SK-N-SH (cell line): Measurements from ENCODE around the gene SH3PXD2B. TPM values are rescaled to one million over a fixed set of nuclear protein-coding genes. Genes with fewer than 3 reads are reported as not detected.

Source experiments
- CTCF ChIA-PET: fragments of 300-600, 350-600 bp; formaldehyde crosslinking; extraction: SDS; loops from one replicate; lab custom pipeline; 2021; lab: Yijun Ruan, JAX
- POLR2A ChIA-PET: fragments of 350-600 bp; sonication (Branson Sonifier 250); formaldehyde crosslinking; extraction: SDS; loops from one replicate; lab custom pipeline; 2020; ENCODE audit warnings: antibody characterized with exemption, inconsistent platforms; lab: Yijun Ruan, JAX
- DNase-seq: peaks from one replicate; pipeline ENCODE4 v3.0.0; 2012
- H2AFZ ChIP-seq: fragments of 200-600 bp; sonication (generic); 2 replicates; pipeline ENCODE4 v1.8.1; 2016; ENCODE audit warnings: antibody characterized with exemption, mild to moderate bottlenecking, low read depth
- H3F3A ChIP-seq: fragments of 200-600 bp; sonication (generic); replicated peaks from 2 replicates; pipeline ENCODE3; 2016; ENCODE audit warnings: antibody characterized with exemption, mild to moderate bottlenecking; ENCODE audit not compliant: insufficient read depth
- H3K27ac ChIP-seq, 2 experiments: fragments of 200-500 bp in 1 of 2; fragments of 200-600 bp in 1 of 2; sonication (Bioruptor generic) in 1 of 2; sonication (generic), shearing (Covaris generic) in 1 of 2; 2 replicates each; pipeline versions ENCODE4 v1.5.1 to v1.6.1; 2014 to 2016; ENCODE audit warnings: low read depth in 2 of 2, inconsistent platforms in 1 of 2, low read length in 1 of 2, mild to moderate bottlenecking in 1 of 2, mixed read lengths in 1 of 2
- H3K27me3 ChIP-seq: fragments of 200-600 bp; sonication (generic), shearing (Covaris generic); 2 replicates; pipeline ENCODE4 v1.6.1; 2016; ENCODE audit warnings: mixed run types; ENCODE audit not compliant: insufficient read depth
- H3K36me3 ChIP-seq, 2 experiments: fragments of 200-500 bp in 1 of 2; fragments of 200-600 bp in 1 of 2; sonication (Bioruptor generic) in 1 of 2; sonication (generic) in 1 of 2; replicated peaks in 1 of 2; 2 replicates each; pipeline versions ENCODE3 to v1.5.1; 2014 to 2016; ENCODE audit warnings: low read length in 1 of 2, mild to moderate bottlenecking in 1 of 2; ENCODE audit not compliant: insufficient read depth in 2 of 2, control insufficient read depth in 1 of 2
- H3K4me1 ChIP-seq, 2 experiments: fragments of 200-500 bp in 1 of 2; fragments of 200-600 bp in 1 of 2; sonication (Bioruptor generic) in 1 of 2; sonication (generic), shearing (Covaris generic) in 1 of 2; 2 replicates each; pipeline versions ENCODE4 v1.5.1 to v1.6.1; 2014 to 2016; ENCODE audit warnings: low read depth in 1 of 2, low read length in 1 of 2, mixed run types in 1 of 2; ENCODE audit not compliant: insufficient read depth in 2 of 2, control insufficient read depth in 1 of 2
- H3K4me2 ChIP-seq: fragments of 200-600 bp; sonication (generic), shearing (Covaris generic); 2 replicates; pipeline ENCODE4 v1.6.1; 2017; ENCODE audit warnings: mixed run types
- H3K4me3 ChIP-seq, 2 experiments: fragments of 200-500 bp in 1 of 2; fragments of 200-600 bp in 1 of 2; sonication (Bioruptor generic) in 1 of 2; sonication (generic), shearing (Covaris generic) in 1 of 2; 2 replicates each; pipeline versions ENCODE4 v1.5.1 to v1.8.1; 2014 to 2016; ENCODE audit warnings: low read depth in 2 of 2, inconsistent platforms in 1 of 2, low read length in 1 of 2, mild to moderate bottlenecking in 1 of 2, mixed read lengths in 1 of 2, moderate library complexity in 1 of 2
- H3K79me2 ChIP-seq: fragments of 200-600 bp; sonication (generic); 2 replicates; pipeline ENCODE4 v1.8.1; 2017; ENCODE audit warnings: mild to moderate bottlenecking; ENCODE audit not compliant: insufficient read depth
- H3K9ac ChIP-seq: fragments of 200-600 bp; sonication (generic); 2 replicates; pipeline ENCODE4 v1.6.1; 2017; ENCODE audit warnings: mixed run types
- H3K9me2 ChIP-seq: fragments of 200-600 bp; sonication (generic); 2 replicates; pipeline ENCODE4 v1.6.1; 2017; ENCODE audit warnings: mixed run types
- H3K9me3 ChIP-seq: fragments of 200-600 bp; sonication (generic); 2 replicates; pipeline ENCODE4 v1.6.1; 2017; ENCODE audit warnings: mixed run types, mild to moderate bottlenecking, moderate library complexity
- H4K20me1 ChIP-seq: fragments of 200-600 bp; sonication (generic); 2 replicates; pipeline ENCODE4 v1.6.1; 2017; ENCODE audit warnings: mild to moderate bottlenecking, mixed run types; ENCODE audit not compliant: insufficient read depth
- CHD2 ChIP-seq: fragments of 150-350 bp; IDR thresholded peaks from 2 replicates; pipeline ENCODE4 v1.6.1; 2018; ENCODE audit warnings: low read length; ENCODE audit not compliant: partially characterized antibody
- ELF1 ChIP-seq: IDR thresholded peaks from 2 replicates; pipeline ENCODE4 v1.4.0; 2012
- EP300 ChIP-seq, 2 experiments: IDR thresholded peaks; 2 replicates each; pipeline versions ENCODE4 v1.4.0 to v1.6.1; 2012; ENCODE audit warnings: borderline replicate concordance in 1 of 2, low read depth in 1 of 2, low read length in 1 of 2
- EZH2phosphoT487 ChIP-seq: fragments of 200-600 bp; sonication (generic); IDR thresholded peaks from 2 replicates; pipeline ENCODE4 v1.6.1; 2017; ENCODE audit warnings: low read depth, mixed run types, mild to moderate bottlenecking, antibody characterized with exemption, moderate library complexity, borderline replicate concordance
- FOSL2 ChIP-seq: IDR thresholded peaks from 2 replicates; pipeline ENCODE4 v1.4.0; 2012; ENCODE audit warnings: low read depth, mild to moderate bottlenecking, moderate library complexity, borderline replicate concordance
- FOXJ3 ChIP-seq: sonication (generic); formaldehyde crosslinking; IDR thresholded peaks from 2 replicates; pipeline ENCODE4 v1.5.1; 2020; ENCODE audit warnings: mild to moderate bottlenecking, missing genetic modification reagents
- FOXM1 ChIP-seq: IDR thresholded peaks from 2 replicates; pipeline ENCODE4 v1.4.0; 2012; ENCODE audit warnings: low read depth, mild to moderate bottlenecking
- GABPA ChIP-seq: IDR thresholded peaks from 2 replicates; pipeline ENCODE4 v1.4.0; 2012; ENCODE audit warnings: low read depth, mild to moderate bottlenecking
- GATA2 ChIP-seq: sonication (generic); formaldehyde crosslinking; IDR thresholded peaks from 2 replicates; pipeline ENCODE4 v1.5.0; 2020; ENCODE audit warnings: mild to moderate bottlenecking, missing genetic modification reagents
- IRF3 ChIP-seq: fragments of 150-350 bp; IDR thresholded peaks from 2 replicates; pipeline ENCODE4 v1.6.1; 2016; ENCODE audit warnings: mild to moderate bottlenecking, low read depth, low read length
- MEF2A ChIP-seq: IDR thresholded peaks from 2 replicates; pipeline ENCODE4 v1.4.0; 2012; ENCODE audit warnings: low read depth, borderline replicate concordance
- MXI1 ChIP-seq: IDR thresholded peaks from 2 replicates; pipeline ENCODE4 v1.6.1; 2012; ENCODE audit warnings: mild to moderate bottlenecking, low read depth, low read length, improper control_type of control experiment
- NFIC ChIP-seq: IDR thresholded peaks from 2 replicates; pipeline ENCODE4 v1.4.0; 2012; ENCODE audit warnings: borderline replicate concordance
- NRF1 ChIP-seq: IDR thresholded peaks from 2 replicates; pipeline ENCODE4 v1.6.1; 2012; ENCODE audit warnings: low read depth, mild to moderate bottlenecking, low read length
- POLR2AphosphoS5 ChIP-seq: IDR thresholded peaks from 2 replicates; pipeline ENCODE4 v1.6.1; 2012; ENCODE audit warnings: low read depth, low read length
- REST ChIP-seq: IDR thresholded peaks from 2 replicates; pipeline ENCODE4 v1.6.1; 2012; ENCODE audit warnings: mild to moderate bottlenecking, low read depth, low read length, moderate library complexity
- TAF1 ChIP-seq: IDR thresholded peaks from 2 replicates; pipeline ENCODE4 v1.6.1; 2012; ENCODE audit warnings: low read depth, mild to moderate bottlenecking, low read length, moderate library complexity, borderline replicate concordance
- WGBS: methylation state at CpG from one replicate; pipeline ENCODE4 v1.1.6; 2017; ENCODE audit warnings: low lambda C conversion rate; 5-methylcytosine and 5-hydroxymethylcytosine counted together
- polyA plus RNA-seq, 3 experiments: library from polyadenylated mRNA; depleted of rRNA; stranded (reverse); fragments of >200 nt; gene quantifications; 2 replicates each; pipeline ENCODE4 v1.2.3, GENCODE V29; 2012
- TF ChIP-seq, protein P1 (sequence below): IDR thresholded peaks from 2 replicates; pipeline ENCODE4 v1.4.0; 2012; ENCODE audit warnings: low read depth
- TF ChIP-seq, protein P2 (sequence below): fragments of 150-350 bp; IDR thresholded peaks from 2 replicates; pipeline ENCODE4 v1.6.1; 2017; ENCODE audit warnings: antibody characterized with exemption, low read length, low read depth, borderline replicate concordance
- TF ChIP-seq, protein P3 (sequence below): IDR thresholded peaks from 2 replicates; pipeline ENCODE4 v1.4.0; 2012; ENCODE audit warnings: low read depth, borderline replicate concordance

SH3PXD2B gene
- polyA plus RNA-seq, 1 of the 3 experiments (the other 2 are of a cell fraction), result 15.0 TPM

DNA sequence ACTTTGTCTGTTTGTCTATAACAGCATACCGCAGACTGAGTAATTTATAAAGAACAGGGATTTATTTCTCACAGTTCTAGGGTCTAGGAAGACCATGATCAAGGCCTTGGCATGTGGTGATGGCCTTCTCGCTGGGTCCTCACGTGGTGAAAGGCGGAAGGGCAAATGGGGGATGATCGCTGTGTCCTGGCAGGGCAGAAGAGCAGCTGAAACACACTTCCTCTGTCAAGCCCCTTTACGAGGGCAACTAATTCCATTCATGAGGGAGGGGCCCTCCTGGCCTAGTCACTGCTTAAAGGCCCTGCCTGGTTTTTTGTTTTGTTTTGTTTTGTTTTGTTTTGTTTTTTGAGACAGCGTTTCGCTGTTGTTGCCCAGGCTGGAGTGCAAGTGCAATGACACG is 128.9 kb downstream of the SH3PXD2B start:
- Histone ChIP-seq H3K79me2 (no peaks in the 10 kb centered on the region), H3K36me3 (no peaks in the 10 kb centered on the region), H3K9me3 (no peaks in the 10 kb centered on the region), H3K27me3 (no peaks in the 10 kb centered on the region), H3K27ac (no peak overlapping the region), H2AFZ (no peak overlapping the region), H3K4me2 (no peak overlapping the region), H3K9ac (no peak overlapping the region), H3K4me1 (peaks cover 0 to 2% of the 10 kb centered on the region in 2 experiments; a peak in 1 of 4 replicates), H4K20me1 (no peaks in the 10 kb centered on the region), H3K4me3 (no peak overlapping the region), H3F3A (no peaks in the 10 kb centered on the region), H3K9me2 (no peaks in the 10 kb centered on the region)
- POLR2A ChIA-PET, result no interaction called here
- whole genome bisulfite sequencing, result 92% methylated on average over 9 of the region's 9 CpGs
- no peak for TF ChIP-seq REST
- TF ChIP-seq FOXM1, result no peak
- TF ChIP-seq, protein P1, sequence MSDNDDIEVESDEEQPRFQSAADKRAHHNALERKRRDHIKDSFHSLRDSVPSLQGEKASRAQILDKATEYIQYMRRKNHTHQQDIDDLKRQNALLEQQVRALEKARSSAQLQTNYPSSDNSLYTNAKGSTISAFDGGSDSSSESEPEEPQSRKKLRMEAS, result no peak
- TF ChIP-seq ELF1, result no peak
- TF ChIP-seq, protein P2, sequence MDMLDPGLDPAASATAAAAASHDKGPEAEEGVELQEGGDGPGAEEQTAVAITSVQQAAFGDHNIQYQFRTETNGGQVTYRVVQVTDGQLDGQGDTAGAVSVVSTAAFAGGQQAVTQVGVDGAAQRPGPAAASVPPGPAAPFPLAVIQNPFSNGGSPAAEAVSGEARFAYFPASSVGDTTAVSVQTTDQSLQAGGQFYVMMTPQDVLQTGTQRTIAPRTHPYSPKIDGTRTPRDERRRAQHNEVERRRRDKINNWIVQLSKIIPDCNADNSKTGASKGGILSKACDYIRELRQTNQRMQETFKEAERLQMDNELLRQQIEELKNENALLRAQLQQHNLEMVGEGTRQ, result no peak
- no peak for TF ChIP-seq EP300 (IDR thresholded peaks at IDR 0.05; ENCODE audit: borderline replicate concordance in 1 of 2, low read depth in 1 of 2, low read length in 1 of 2)
- TF ChIP-seq GABPA, result no peak
- TF ChIP-seq POLR2AphosphoS5, result no peak
- no peak for TF ChIP-seq MXI1
- no peak for TF ChIP-seq MEF2A
- TF ChIP-seq CHD2, result no peak
- TF ChIP-seq IRF3, result no peak
- TF ChIP-seq NFIC, result no peak
- TF ChIP-seq EZH2phosphoT487, result no peak
- TF ChIP-seq, protein P3, sequence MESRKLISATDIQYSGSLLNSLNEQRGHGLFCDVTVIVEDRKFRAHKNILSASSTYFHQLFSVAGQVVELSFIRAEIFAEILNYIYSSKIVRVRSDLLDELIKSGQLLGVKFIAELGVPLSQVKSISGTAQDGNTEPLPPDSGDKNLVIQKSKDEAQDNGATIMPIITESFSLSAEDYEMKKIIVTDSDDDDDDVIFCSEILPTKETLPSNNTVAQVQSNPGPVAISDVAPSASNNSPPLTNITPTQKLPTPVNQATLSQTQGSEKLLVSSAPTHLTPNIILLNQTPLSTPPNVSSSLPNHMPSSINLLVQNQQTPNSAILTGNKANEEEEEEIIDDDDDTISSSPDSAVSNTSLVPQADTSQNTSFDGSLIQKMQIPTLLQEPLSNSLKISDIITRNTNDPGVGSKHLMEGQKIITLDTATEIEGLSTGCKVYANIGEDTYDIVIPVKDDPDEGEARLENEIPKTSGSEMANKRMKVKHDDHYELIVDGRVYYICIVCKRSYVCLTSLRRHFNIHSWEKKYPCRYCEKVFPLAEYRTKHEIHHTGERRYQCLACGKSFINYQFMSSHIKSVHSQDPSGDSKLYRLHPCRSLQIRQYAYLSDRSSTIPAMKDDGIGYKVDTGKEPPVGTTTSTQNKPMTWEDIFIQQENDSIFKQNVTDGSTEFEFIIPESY, result no peak
- TF ChIP-seq GATA2, result no peak
- no peak for TF ChIP-seq FOXJ3
- no peak for TF ChIP-seq FOSL2
- no peak for TF ChIP-seq NRF1
- TF ChIP-seq TAF1, result no peak
- CTCF ChIA-PET, result interaction anchor here (1.3 kb wide), 1 partner anchor 43 kb away, joined by 4 read pairs; no protein-coding TSS in a partner anchor
- DNase-seq, result no peak
